Raji (cell line): ENCODE data around the gene TRIM33.

Source experiments
- POLR2A ChIP-seq: IDR thresholded peaks from 2 replicates; pipeline ENCODE4 v1.6.1; 2011; ENCODE audit warnings: low read depth, low read length, control low read depth; ENCODE audit not compliant: insufficient read depth

Gene TRIM33

GRCh38 chr1:114511032-114511785 is at the start of gene TRIM33:
Gene TRIM33, minus strand, starts transcription at chr1:114511203. Its CDS starts 127 bp downstream, at chr1:114511076.
- peak; percentile 91 for TF ChIP-seq POLR2A

GRCh38 chr1:114559356-114559755 is 48.4 kb upstream of the TRIM33 start:
- no peak for TF ChIP-seq POLR2A

- no peak for TF ChIP-seq POLR2A
These were observed 47.5 kb upstream of the TRIM33 start for GRCh38 chr1:114558544-114558943.

GRCh38 chr1:114554577-114554976 is 43.6 kb upstream of the TRIM33 start:
- TF ChIP-seq POLR2A, result no peak

GRCh38 chr1:114552106-114552639 is 41.2 kb upstream of the TRIM33 start:
- TF ChIP-seq POLR2A, result no peak

GRCh38 chr1:114551400-114551799 is 40.4 kb upstream of the TRIM33 start:
- TF ChIP-seq POLR2A, result no peak

- no peak for TF ChIP-seq POLR2A
These were observed 39.3 kb upstream of the TRIM33 start for GRCh38 chr1:114550336-114550735.

GRCh38 chr1:114549137-114549536 is 38.1 kb upstream of the TRIM33 start:
- no peak for TF ChIP-seq POLR2A

GRCh38 chr1:114547076-114547475 is 36.1 kb upstream of the TRIM33 start:
- TF ChIP-seq POLR2A, result no peak

GRCh38 chr1:114545796-114546195 is 34.8 kb upstream of the TRIM33 start:
- TF ChIP-seq POLR2A, result no peak

- no peak for TF ChIP-seq POLR2A
These were observed 34.3 kb upstream of the TRIM33 start for GRCh38 chr1:114545315-114545714.

- TF ChIP-seq POLR2A, result no peak
These were observed 29.8 kb upstream of the TRIM33 start for GRCh38 chr1:114540821-114541220.

- no peak for TF ChIP-seq POLR2A
These were observed 29.3 kb upstream of the TRIM33 start for GRCh38 chr1:114540272-114540671.

GRCh38 chr1:114536043-114536442 is 25.0 kb upstream of the TRIM33 start:
- no peak for TF ChIP-seq POLR2A

- no peak for TF ChIP-seq POLR2A
These were observed 24.4 kb upstream of the TRIM33 start for GRCh38 chr1:114535401-114535800.

- TF ChIP-seq POLR2A, result no peak
These were observed 20.1 kb upstream of the TRIM33 start for GRCh38 chr1:114531094-114531493.

- TF ChIP-seq POLR2A, result no peak
These were observed 19.2 kb upstream of the TRIM33 start for GRCh38 chr1:114530224-114530623.

- TF ChIP-seq POLR2A, result no peak
These were observed 13.9 kb upstream of the TRIM33 start for GRCh38 chr1:114524944-114525343.

GRCh38 chr1:114522264-114522575 is 11.2 kb upstream of the TRIM33 start:
- no peak for TF ChIP-seq POLR2A
